ENCODE data around the gene RIMBP3C.
"Not testable (repeated sequence)": the region's sequence is repeated elsewhere in the genome, so short reads cannot be mapped to it uniquely, and the experiment has no call there.

GRCh38 chr22:21515234-21515633, 36.0 kb downstream of the RIMBP3C start:
- TF ChIP-seq, protein P1, sequence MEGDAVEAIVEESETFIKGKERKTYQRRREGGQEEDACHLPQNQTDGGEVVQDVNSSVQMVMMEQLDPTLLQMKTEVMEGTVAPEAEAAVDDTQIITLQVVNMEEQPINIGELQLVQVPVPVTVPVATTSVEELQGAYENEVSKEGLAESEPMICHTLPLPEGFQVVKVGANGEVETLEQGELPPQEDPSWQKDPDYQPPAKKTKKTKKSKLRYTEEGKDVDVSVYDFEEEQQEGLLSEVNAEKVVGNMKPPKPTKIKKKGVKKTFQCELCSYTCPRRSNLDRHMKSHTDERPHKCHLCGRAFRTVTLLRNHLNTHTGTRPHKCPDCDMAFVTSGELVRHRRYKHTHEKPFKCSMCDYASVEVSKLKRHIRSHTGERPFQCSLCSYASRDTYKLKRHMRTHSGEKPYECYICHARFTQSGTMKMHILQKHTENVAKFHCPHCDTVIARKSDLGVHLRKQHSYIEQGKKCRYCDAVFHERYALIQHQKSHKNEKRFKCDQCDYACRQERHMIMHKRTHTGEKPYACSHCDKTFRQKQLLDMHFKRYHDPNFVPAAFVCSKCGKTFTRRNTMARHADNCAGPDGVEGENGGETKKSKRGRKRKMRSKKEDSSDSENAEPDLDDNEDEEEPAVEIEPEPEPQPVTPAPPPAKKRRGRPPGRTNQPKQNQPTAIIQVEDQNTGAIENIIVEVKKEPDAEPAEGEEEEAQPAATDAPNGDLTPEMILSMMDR (conservative IDR thresholded peaks at IDR 0.05; ENCODE audit: low read depth, low read length) = not testable (repeated sequence)
- TF ChIP-seq EZH2 (IDR thresholded peaks at IDR 0.05; ENCODE audit: borderline replicate concordance, low read depth, low read length, poor library complexity, severe bottlenecking) = not testable (repeated sequence)
